Bronchial smooth muscle cell (primary cell): ENCODE results near the gene MDFI. TPM values are rescaled to one million over a fixed set of nuclear protein-coding genes. Genes with fewer than 3 reads are reported as not detected.

Experiments used
- total RNA-seq: library from RNA; depleted of rRNA; stranded (reverse); fragments of >200 nt; gene quantifications from 2 replicates; pipeline ENCODE4 v1.2.1, GENCODE V29; 2014

MDFI gene, protein sequence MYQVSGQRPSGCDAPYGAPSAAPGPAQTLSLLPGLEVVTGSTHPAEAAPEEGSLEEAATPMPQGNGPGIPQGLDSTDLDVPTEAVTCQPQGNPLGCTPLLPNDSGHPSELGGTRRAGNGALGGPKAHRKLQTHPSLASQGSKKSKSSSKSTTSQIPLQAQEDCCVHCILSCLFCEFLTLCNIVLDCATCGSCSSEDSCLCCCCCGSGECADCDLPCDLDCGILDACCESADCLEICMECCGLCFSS
- 0.26 TPM in 1 of 2 replicates, not detected in the other for total RNA-seq

DNA sequence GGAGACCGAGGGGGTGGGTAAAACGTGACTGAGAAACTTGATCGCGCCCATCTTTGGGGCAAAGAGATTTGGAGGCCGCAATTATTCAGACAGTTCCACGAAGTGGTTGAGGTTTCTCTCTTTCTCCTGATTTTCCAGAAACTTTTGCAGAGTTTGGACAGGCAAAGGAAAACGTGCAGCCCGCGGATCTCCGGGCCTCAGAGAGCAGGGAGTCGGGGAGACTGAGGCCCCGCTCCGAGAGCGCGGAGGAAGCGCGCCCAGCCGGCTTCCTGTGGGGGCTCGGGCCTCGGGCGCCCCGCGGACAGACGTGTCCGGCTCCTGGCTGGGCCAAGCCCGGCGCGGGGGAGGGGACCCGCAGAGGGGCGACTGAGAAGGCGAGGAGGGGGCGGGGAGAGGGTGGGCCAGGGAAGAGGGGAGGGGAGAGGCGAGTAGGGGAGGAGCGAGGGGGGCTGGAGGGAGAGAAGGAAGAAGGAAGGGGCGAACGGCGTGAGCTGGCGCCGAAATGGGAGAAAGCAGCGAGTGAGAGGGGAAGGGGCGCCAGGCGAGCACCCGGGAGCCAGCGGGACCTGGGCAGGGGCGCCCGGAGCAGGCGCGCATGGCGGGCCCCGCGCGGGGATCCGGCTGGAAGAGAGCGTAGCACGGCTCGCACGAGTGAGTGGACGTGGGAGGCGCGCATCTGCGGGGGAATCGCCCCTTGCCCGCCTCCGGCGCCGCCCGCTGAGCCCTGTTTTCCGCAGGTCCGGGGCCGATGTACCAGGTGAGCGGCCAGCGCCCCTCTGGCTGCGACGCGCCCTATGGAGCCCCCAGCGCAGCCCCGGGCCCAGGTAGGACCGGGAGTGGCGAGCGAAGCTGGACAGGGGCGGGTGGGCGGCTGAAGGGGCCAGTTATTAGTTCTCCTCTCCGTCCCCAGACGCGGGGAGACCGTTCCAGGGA is at the start of gene MDFI:
TSS of gene MDFI (plus strand) at position 467 of the 933 bp plus-strand sequence. CDS start at position 749, 282 bp downstream.

Other genes with a start within 250 kb of the MDFI start
- gene FOXP4, start 92.1 kb upstream of the MDFI start, total RNA-seq = 1.0 and 1.1 TPM in 2 replicates
- 1.5 and 1.9 TPM in 2 replicates for gene TFEB, start 97.1 kb downstream of the MDFI start, total RNA-seq
- not detected in 2 replicates for gene PGC, start 108.9 kb downstream of the MDFI start, total RNA-seq
- 1.3 and 2.2 TPM in 2 replicates for gene FRS3, start 141.4 kb downstream of the MDFI start, total RNA-seq
- gene PRICKLE4, start 142.3 kb downstream of the MDFI start, total RNA-seq = 0.16 TPM in 1 of 2 replicates, not detected in the other
- gene TOMM6, start 149.2 kb downstream of the MDFI start, total RNA-seq = 30.5 and 62.7 TPM in 2 replicates